WTC11 (cell line): ENCODE measurements around the gene COG2.

Experiments
- ATF3 ChIP-seq: sonication (generic); formaldehyde crosslinking; conservative IDR thresholded peaks from 2 replicates; pipeline ENCODE4 v1.8.1; 2022; ENCODE audit warnings: mild to moderate bottlenecking, missing genetic modification reagents
- CTCF ChIP-seq: fragments of 200-600 bp; IDR thresholded peaks from 2 replicates; pipeline ENCODE4 v1.8.0; 2022; ENCODE audit warnings: antibody characterized with exemption
- MAX ChIP-seq: sonication (generic); formaldehyde crosslinking; IDR thresholded peaks from 2 replicates; pipeline ENCODE4 v1.8.0; 2022; ENCODE audit warnings: mild to moderate bottlenecking, missing genetic modification reagents
- NR1H2 ChIP-seq: sonication (generic); formaldehyde crosslinking; IDR thresholded peaks from 2 replicates; pipeline ENCODE4 v1.9.0; 2021; ENCODE audit warnings: mild to moderate bottlenecking, moderate library complexity, missing genetic modification reagents
- STAT6 ChIP-seq: sonication (generic); formaldehyde crosslinking; conservative IDR thresholded peaks from 2 replicates; pipeline ENCODE4 v1.8.1; 2023; ENCODE audit warnings: mild to moderate bottlenecking, low read depth, missing genetic modification reagents, moderate library complexity
- USF1 ChIP-seq: sonication (generic); formaldehyde crosslinking; IDR thresholded peaks from 2 replicates; pipeline ENCODE4 v1.8.0; 2022; ENCODE audit warnings: mild to moderate bottlenecking, missing genetic modification reagents
- ZNF512 ChIP-seq: sonication (generic); formaldehyde crosslinking; IDR thresholded peaks from 2 replicates; pipeline ENCODE4 v1.8.1; 2022; ENCODE audit warnings: missing genetic modification reagents, borderline replicate concordance

- TF ChIP-seq CTCF: no peak
- no peak for TF ChIP-seq MAX (CRISPR knock-in tag)
- no peak for TF ChIP-seq STAT6 (CRISPR knock-in tag)
- TF ChIP-seq ATF3: no peak
- TF ChIP-seq NR1H2 (CRISPR knock-in tag): no peak
- TF ChIP-seq USF1 (CRISPR knock-in tag): no peak
- TF ChIP-seq ZNF512 (CRISPR knock-in tag): no peak
These were observed 51.5 kb downstream of the COG2 start for GRCh38 chr1:230693777-230694176.
